ENCODE results near the gene PIP5K1B.

PIP5K1B gene

DNA sequence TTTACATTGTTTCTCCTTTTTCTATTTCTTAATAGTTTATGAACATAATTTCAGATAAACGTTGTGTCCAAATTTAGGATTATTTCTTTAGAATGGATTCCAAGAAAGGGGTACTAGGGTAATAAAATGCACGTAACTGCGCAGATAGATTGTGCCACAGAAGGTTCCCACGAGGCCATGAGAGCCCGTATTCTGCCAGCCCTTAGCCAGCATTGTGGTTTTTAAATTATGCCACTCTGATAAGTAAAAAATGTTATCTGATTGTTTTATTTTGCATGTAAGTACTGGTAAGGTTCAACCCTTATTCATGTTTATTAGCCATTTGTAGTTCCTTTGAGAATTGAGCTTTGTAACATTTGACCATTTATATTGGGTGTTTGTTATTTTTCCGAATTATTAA, 220.1 kb downstream of the PIP5K1B start:
- no peaks in the 10 kb centered on the region for H3K36me3 ChIP-seq (ENCODE audit: insufficient read depth, low read length)
- no peaks in the 10 kb centered on the region for H3K27me3 ChIP-seq (ENCODE audit: insufficient read depth, low read length, poor library complexity, severe bottlenecking)
- H3K9ac ChIP-seq (ENCODE audit: low read depth, low read length, poor library complexity, severe bottlenecking), result no peak overlapping the region
- H3K79me2 ChIP-seq (ENCODE audit: insufficient read depth, low read length), result no peaks in the 10 kb centered on the region
- no peak overlapping the region for H3K4me3 ChIP-seq (ENCODE audit: low read length, poor library complexity, severe bottlenecking)
- H3K9me3 ChIP-seq (ENCODE audit: insufficient read depth, low read depth, low read length), result no peaks in the 10 kb centered on the region
- H3K4me1 ChIP-seq (ENCODE audit: insufficient read depth, low read length, poor library complexity, severe bottlenecking), result peaks cover 9% of the 10 kb centered on the region
- peak overlapping the region; percentile 46 for H3K4me2 ChIP-seq (ENCODE audit: low read depth, low read length, poor library complexity, severe bottlenecking)
- no peaks in the 10 kb centered on the region for H4K20me1 ChIP-seq (ENCODE audit: insufficient read depth, low read length, poor library complexity, severe bottlenecking)
- H3F3A ChIP-seq (ENCODE audit: low read depth), result no peaks in the 10 kb centered on the region
- H3K9me2 ChIP-seq (replicated peaks; ENCODE audit: low read depth, low read length), result no peaks in the 10 kb centered on the region
- no peak overlapping the region for H2AFZ ChIP-seq (ENCODE audit: low read length)
- no peak for TF ChIP-seq EZH2phosphoT487 (IDR thresholded peaks at IDR 0.05; ENCODE audit: borderline replicate concordance)
- TF ChIP-seq, protein P1, sequence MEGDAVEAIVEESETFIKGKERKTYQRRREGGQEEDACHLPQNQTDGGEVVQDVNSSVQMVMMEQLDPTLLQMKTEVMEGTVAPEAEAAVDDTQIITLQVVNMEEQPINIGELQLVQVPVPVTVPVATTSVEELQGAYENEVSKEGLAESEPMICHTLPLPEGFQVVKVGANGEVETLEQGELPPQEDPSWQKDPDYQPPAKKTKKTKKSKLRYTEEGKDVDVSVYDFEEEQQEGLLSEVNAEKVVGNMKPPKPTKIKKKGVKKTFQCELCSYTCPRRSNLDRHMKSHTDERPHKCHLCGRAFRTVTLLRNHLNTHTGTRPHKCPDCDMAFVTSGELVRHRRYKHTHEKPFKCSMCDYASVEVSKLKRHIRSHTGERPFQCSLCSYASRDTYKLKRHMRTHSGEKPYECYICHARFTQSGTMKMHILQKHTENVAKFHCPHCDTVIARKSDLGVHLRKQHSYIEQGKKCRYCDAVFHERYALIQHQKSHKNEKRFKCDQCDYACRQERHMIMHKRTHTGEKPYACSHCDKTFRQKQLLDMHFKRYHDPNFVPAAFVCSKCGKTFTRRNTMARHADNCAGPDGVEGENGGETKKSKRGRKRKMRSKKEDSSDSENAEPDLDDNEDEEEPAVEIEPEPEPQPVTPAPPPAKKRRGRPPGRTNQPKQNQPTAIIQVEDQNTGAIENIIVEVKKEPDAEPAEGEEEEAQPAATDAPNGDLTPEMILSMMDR (conservative IDR thresholded peaks at IDR 0.05; ENCODE audit: low read length), result no peak

- H3K4me3 ChIP-seq (ENCODE audit: low read length, poor library complexity, severe bottlenecking), result no peak overlapping the region
- no peaks in the 10 kb centered on the region for H3K27me3 ChIP-seq (ENCODE audit: insufficient read depth, low read length, poor library complexity, severe bottlenecking)
- H3K4me1 ChIP-seq (ENCODE audit: insufficient read depth, low read length, poor library complexity, severe bottlenecking), result peaks cover 6% of the 10 kb centered on the region
- no peaks in the 10 kb centered on the region for H3K36me3 ChIP-seq (ENCODE audit: insufficient read depth, low read length)
- no peak overlapping the region for H2AFZ ChIP-seq (ENCODE audit: low read length)
- no peak overlapping the region for H3K9ac ChIP-seq (ENCODE audit: low read depth, low read length, poor library complexity, severe bottlenecking)
- TF ChIP-seq EZH2phosphoT487 (IDR thresholded peaks at IDR 0.05; ENCODE audit: borderline replicate concordance), result no peak
- TF ChIP-seq, protein P1 (conservative IDR thresholded peaks at IDR 0.05; ENCODE audit: low read length), result no peak
- H3K79me2 ChIP-seq (ENCODE audit: insufficient read depth, low read length), result no peaks in the 10 kb centered on the region
- no peaks in the 10 kb centered on the region for H3K9me2 ChIP-seq (replicated peaks; ENCODE audit: low read depth, low read length)
- H3F3A ChIP-seq (ENCODE audit: low read depth), result no peaks in the 10 kb centered on the region
- no peak overlapping the region for H3K4me2 ChIP-seq (ENCODE audit: low read depth, low read length, poor library complexity, severe bottlenecking)
- H3K9me3 ChIP-seq (ENCODE audit: insufficient read depth, low read depth, low read length), result no peaks in the 10 kb centered on the region
- H4K20me1 ChIP-seq (ENCODE audit: insufficient read depth, low read length, poor library complexity, severe bottlenecking), result no peaks in the 10 kb centered on the region
These were observed 222.1 kb downstream of the PIP5K1B start for GRCh38 chr9:68927165-68927564.

- H3K36me3 ChIP-seq (ENCODE audit: insufficient read depth, low read length), result no peaks in the 10 kb centered on the region
- H3K4me2 ChIP-seq (ENCODE audit: low read depth, low read length, poor library complexity, severe bottlenecking), result no peak overlapping the region
- TF ChIP-seq EZH2phosphoT487 (IDR thresholded peaks at IDR 0.05; ENCODE audit: borderline replicate concordance), result no peak
- TF ChIP-seq, protein P1 (conservative IDR thresholded peaks at IDR 0.05; ENCODE audit: low read length), result no peak
- no peaks in the 10 kb centered on the region for H3K9me3 ChIP-seq (ENCODE audit: insufficient read depth, low read depth, low read length)
- H3F3A ChIP-seq (ENCODE audit: low read depth), result no peaks in the 10 kb centered on the region
- H3K4me1 ChIP-seq (ENCODE audit: insufficient read depth, low read length, poor library complexity, severe bottlenecking), result no peaks in the 10 kb centered on the region
- no peaks in the 10 kb centered on the region for H3K9me2 ChIP-seq (replicated peaks; ENCODE audit: low read depth, low read length)
- no peaks in the 10 kb centered on the region for H3K27me3 ChIP-seq (ENCODE audit: insufficient read depth, low read length, poor library complexity, severe bottlenecking)
- no peaks in the 10 kb centered on the region for H4K20me1 ChIP-seq (ENCODE audit: insufficient read depth, low read length, poor library complexity, severe bottlenecking)
- H2AFZ ChIP-seq (ENCODE audit: low read length), result no peak overlapping the region
- no peak overlapping the region for H3K9ac ChIP-seq (ENCODE audit: low read depth, low read length, poor library complexity, severe bottlenecking)
- no peaks in the 10 kb centered on the region for H3K79me2 ChIP-seq (ENCODE audit: insufficient read depth, low read length)
- no peak overlapping the region for H3K4me3 ChIP-seq (ENCODE audit: low read length, poor library complexity, severe bottlenecking)
These were observed 226.8 kb downstream of the PIP5K1B start for GRCh38 chr9:68931821-68932220.

Measured in Loucy (cell line).